HCT116 (cell line): ENCODE data around the gene VSIG10. TPM values are rescaled to one million over a fixed set of nuclear protein-coding genes. Genes with fewer than 3 reads are reported as not detected.

ENCODE experiments used
- ATAC-seq: fragments of 200-7000 bp; cut with Tn5 transposase; 2 replicates; pipeline ENCODE4 v1.9.1; 2020; ENCODE audit warnings: mild to moderate bottlenecking, moderate library complexity
- BruUV-seq: library from RNA; stranded (reverse); fragments of 400-500 nt; replicated peaks from 2 replicates; lab custom pipeline; 2021; lab: Mats Ljungman, UMichigan
- CTCF ChIA-PET: fragments of 300-600 bp; sonication (Branson Sonifier 250); formaldehyde crosslinking; loops from one replicate; lab custom pipeline; 2021; ENCODE audit warnings: antibody characterized with exemption; lab: Charles Lee
- POLR2A ChIA-PET: fragments of 300-600, 350-600 bp; sonication (Branson Sonifier 250); formaldehyde crosslinking; loops from one replicate; lab custom pipeline; 2021; ENCODE audit warnings: antibody characterized with exemption; lab: Charles Lee
- RAD21 ChIA-PET, 2 experiments: fragments of 300-600 bp; sonication (Branson Sonifier 250); formaldehyde crosslinking; loops; one replicate each; lab custom pipeline; 2023; ENCODE audit warnings: low total read pairs in 2 of 2; ENCODE audit not compliant: uncharacterized antibody in 2 of 2, unreplicated experiment in 2 of 2, low non-redundant PET in 1 of 2; lab: Charles Lee
- DNase-seq: peaks from one replicate; pipeline ENCODE4 v3.0.0-alpha.2; 2010; ENCODE audit warnings: low read depth, low spot score
- H2AFZ ChIP-seq: fragments of 200-600 bp; shearing (Covaris generic), sonication (generic); 2 replicates; pipeline ENCODE4 v1.6.1; 2017; ENCODE audit warnings: low read depth, mixed run types, mixed read lengths, antibody characterized with exemption, low read length; ENCODE audit not compliant: poor library complexity, severe bottlenecking
- H3K27ac ChIP-seq: 2 replicates; pipeline ENCODE4 v1.5.1; 2012; ENCODE audit warnings: low read depth, low read length
- H3K27me3 ChIP-seq: fragments of 200-600 bp; sonication (generic); 2 replicates; pipeline ENCODE4 v1.6.1; 2016; ENCODE audit warnings: mixed run types, low read length, mixed read lengths; ENCODE audit not compliant: insufficient read depth
- H3K36me3 ChIP-seq, 2 experiments: fragments of 200-500 bp in 1 of 2; fragments of 200-600 bp in 1 of 2; sonication (Bioruptor generic) in 1 of 2; sonication (generic) in 1 of 2; 2 replicates each; pipeline versions ENCODE4 v1.5.1 to v1.6.1; 2014 to 2016; ENCODE audit warnings: low read length in 2 of 2, inconsistent platforms in 1 of 2, mixed read lengths in 1 of 2, mixed run types in 1 of 2; ENCODE audit not compliant: insufficient read depth in 2 of 2, control insufficient read depth in 1 of 2
- H3K4me1 ChIP-seq, 2 experiments: fragments of 200-600 bp in 1 of 2; sonication (generic) in 1 of 2; 2 replicates each; pipeline versions ENCODE4 v1.5.1 to v1.6.1; 2012 to 2017; ENCODE audit warnings: low read length in 2 of 2, inconsistent platforms in 1 of 2, mild to moderate bottlenecking in 1 of 2, mixed read lengths in 1 of 2, mixed run types in 1 of 2, moderate library complexity in 1 of 2; ENCODE audit not compliant: insufficient read depth in 2 of 2, control insufficient read depth in 1 of 2
- H3K4me2 ChIP-seq: fragments of 200-600 bp; sonication (generic); 2 replicates; pipeline ENCODE4 v1.6.1; 2017; ENCODE audit warnings: mixed run types, low read length, mixed read lengths
- H3K4me3 ChIP-seq, 2 experiments: fragments of 200-600 bp in 1 of 2; sonication (generic) in 1 of 2; replicated peaks in 1 of 2; 2 replicates each; pipeline ENCODE4 v1.5.1; 2011 to 2016; ENCODE audit warnings: low read length in 2 of 2, control low read depth in 1 of 2, low read depth in 1 of 2, mild to moderate bottlenecking in 1 of 2, mixed read lengths in 1 of 2, mixed run types in 1 of 2
- H3K79me2 ChIP-seq: fragments of 200-600 bp; sonication (generic); 2 replicates; pipeline ENCODE4 v1.6.1; 2017; ENCODE audit warnings: mild to moderate bottlenecking, mixed run types, low read length, moderate library complexity, mixed read lengths; ENCODE audit not compliant: insufficient read depth
- H3K9ac ChIP-seq: fragments of 200-600 bp; sonication (generic); 2 replicates; pipeline ENCODE4 v1.6.1; 2016; ENCODE audit warnings: low read length, mixed read lengths
- H3K9me2 ChIP-seq: fragments of 200-600 bp; sonication (generic), shearing (Covaris generic); 2 replicates; pipeline ENCODE4 v1.6.1; 2017; ENCODE audit warnings: mixed run types, mild to moderate bottlenecking, moderate library complexity; ENCODE audit not compliant: insufficient read depth
- H3K9me3 ChIP-seq, 2 experiments: fragments of 200-500 bp in 1 of 2; fragments of 200-600 bp in 1 of 2; sonication (Bioruptor generic) in 1 of 2; sonication (generic) in 1 of 2; 2 replicates each; pipeline ENCODE4 v1.6.1; 2014 to 2017; ENCODE audit warnings: low read length in 2 of 2, mixed read lengths in 2 of 2, inconsistent platforms in 1 of 2, low read depth in 1 of 2, mild to moderate bottlenecking in 1 of 2, mixed run types in 1 of 2, moderate library complexity in 1 of 2; ENCODE audit not compliant: control insufficient read depth in 1 of 2, insufficient read depth in 1 of 2
- H4K20me1 ChIP-seq: fragments of 200-600 bp; sonication (generic), shearing (Covaris generic); 2 replicates; pipeline ENCODE4 v1.6.1; 2017; ENCODE audit warnings: mixed run types, mild to moderate bottlenecking, moderate library complexity; ENCODE audit not compliant: insufficient read depth
- CBX3 ChIP-seq: IDR thresholded peaks from 2 replicates; pipeline ENCODE4 v1.6.1; 2012; ENCODE audit warnings: low read depth
- POLR2A ChIP-seq: IDR thresholded peaks from 2 replicates; pipeline ENCODE4 v1.7.0; 2011; ENCODE audit warnings: borderline replicate concordance; ENCODE audit not compliant: insufficient read depth, insufficient read length; ENCODE audit errors: extremely low read depth
- POLR2AphosphoS5 ChIP-seq: IDR thresholded peaks from 2 replicates; pipeline ENCODE4 v1.6.1; 2011; ENCODE audit warnings: mild to moderate bottlenecking, low read depth, low read length, moderate library complexity
- SRF ChIP-seq: IDR thresholded peaks from 2 replicates; pipeline ENCODE4 v1.6.1; 2012; ENCODE audit warnings: low read depth
- ZNF274 ChIP-seq: fragments of 200-500 bp; sonication (Bioruptor generic); IDR thresholded peaks from 2 replicates; pipeline ENCODE4 v1.6.1; 2014; ENCODE audit warnings: mild to moderate bottlenecking, low read depth, low read length, inconsistent platforms
- intact Hi-C: fragments of 100-400 bp; cut with micrococcal nuclease; formaldehyde crosslinking; loops from 2 replicates; pipeline ENCODE4 v1.10.0; 2022
- total RNA-seq: library from RNA; stranded (reverse); gene quantifications from one replicate; pipeline ENCODE4 v1.2.1, GENCODE V29; 2021; ENCODE audit not compliant: unreplicated experiment

Gene VSIG10
- total RNA-seq, 1 experiment from 2014 or later: 42.6 TPM

GRCh38 chr12:118032188-118032587 is 71.6 kb downstream of the VSIG10 start:
- no peaks in the 10 kb centered on the region for H3K27me3 ChIP-seq
- ChIA-PET CTCF (interaction anchor here (0.8 to 1.3 kb wide), 2 partner anchors 157 to 175 kb away, joined by 3 read pairs; no protein-coding TSS in a partner anchor), RAD21 (no interaction called here), POLR2A (interaction anchor here (1.6 to 1.7 kb wide), 2 partner anchors 15 to 157 kb away, joined by 4 read pairs; partner anchors contain the start of gene RFC5)
- H3K4me1 ChIP-seq: peaks cover 0 to 21% of the 10 kb centered on the region in 2 experiments; a peak in 3 of 4 replicates
- H3K9me3 ChIP-seq: no peaks in the 10 kb centered on the region
- no peak overlapping the region for H3K9ac ChIP-seq
- no peak overlapping the region for H2AFZ ChIP-seq
- no peak overlapping the region for H3K4me2 ChIP-seq
- H3K4me3 ChIP-seq: no peak overlapping the region
- no TSS peak for BruUV-seq
- intact Hi-C loops: no loop called here
- no peak overlapping the region for H3K27ac ChIP-seq
- H3K79me2 ChIP-seq: no peaks in the 10 kb centered on the region; the same call in 1 of the 2 replicates
- ATAC-seq (no peak), DNase-seq (no peak)
- no peaks in the 10 kb centered on the region for H3K9me2 ChIP-seq
- TF ChIP-seq POLR2AphosphoS5 (0 out of 2 replicates have a peak, but pooled peaks have one; percentile 20), POLR2A (no peak)
- H4K20me1 ChIP-seq: no peaks in the 10 kb centered on the region
- peaks cover 47 to 49% of the 10 kb centered on the region in 2 experiments; a peak in 3 of 4 replicates for H3K36me3 ChIP-seq

DNA sequence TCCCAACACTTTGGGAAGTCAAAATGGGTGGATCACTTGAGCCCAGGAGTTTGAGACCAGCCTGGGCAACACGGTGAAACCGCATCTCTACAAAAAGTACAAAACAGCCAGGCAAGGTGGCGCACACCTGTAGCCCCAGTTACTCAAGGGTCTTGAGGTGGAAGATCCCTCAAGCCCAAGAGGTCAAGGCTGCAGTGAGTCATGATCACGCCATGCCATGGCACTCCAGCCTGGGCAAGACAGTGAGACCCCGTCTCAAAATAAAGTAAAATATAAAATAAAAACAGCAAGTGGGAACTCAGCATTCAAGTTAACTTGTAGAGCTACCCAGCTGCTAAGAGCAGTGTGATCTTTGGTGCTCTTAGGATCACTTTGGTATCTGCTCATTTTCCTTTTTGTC is 74.6 kb downstream of the VSIG10 start:
- peaks cover 66 to 68% of the 10 kb centered on the region in 2 experiments for H3K36me3 ChIP-seq

More for the DNA sequence above, 74.6 kb downstream of the VSIG10 start:
- Histone ChIP-seq H3K79me2 (peaks cover 3% of the 10 kb centered on the region), H3K27ac (no peak overlapping the region), H3K4me3 (no peak overlapping the region), H3K4me1 (peaks cover 0 to 6% of the 10 kb centered on the region in 2 experiments; a peak in 1 of 4 replicates), H2AFZ (no peak overlapping the region), H3K9ac (no peak overlapping the region), H3K9me2 (no peaks in the 10 kb centered on the region), H3K4me2 (no peak overlapping the region), H3K27me3 (no peaks in the 10 kb centered on the region), H3K9me3 (no peaks in the 10 kb centered on the region), H4K20me1 (no peaks in the 10 kb centered on the region)
- ChIA-PET POLR2A (no interaction called here), CTCF (interaction anchor here (1.3 kb wide), 1 partner anchor 139 kb away, joined by 4 read pairs; no protein-coding TSS in a partner anchor), RAD21 (no interaction called here)
- no TSS peak for BruUV-seq
- TF ChIP-seq ZNF274 (no peak), CBX3 (no peak), SRF (no peak)
- ATAC-seq: no peak; the same call in 1 of the 2 replicates
- intact Hi-C loops: no loop called here
- DNase-seq: no peak
